HG03575 (cell line): Measurements from ENCODE around the gene KCNJ6.

Source experiments
- ATAC-seq: cut with Tn5 transposase; IDR thresholded peaks from one replicate; pipeline ENCODE4 v1.9.1; 2021; ENCODE audit not compliant: unreplicated experiment, insufficient number of reproducible peaks, low FRiP score; ENCODE audit errors: extremely low read depth

KCNJ6 gene

DNA sequence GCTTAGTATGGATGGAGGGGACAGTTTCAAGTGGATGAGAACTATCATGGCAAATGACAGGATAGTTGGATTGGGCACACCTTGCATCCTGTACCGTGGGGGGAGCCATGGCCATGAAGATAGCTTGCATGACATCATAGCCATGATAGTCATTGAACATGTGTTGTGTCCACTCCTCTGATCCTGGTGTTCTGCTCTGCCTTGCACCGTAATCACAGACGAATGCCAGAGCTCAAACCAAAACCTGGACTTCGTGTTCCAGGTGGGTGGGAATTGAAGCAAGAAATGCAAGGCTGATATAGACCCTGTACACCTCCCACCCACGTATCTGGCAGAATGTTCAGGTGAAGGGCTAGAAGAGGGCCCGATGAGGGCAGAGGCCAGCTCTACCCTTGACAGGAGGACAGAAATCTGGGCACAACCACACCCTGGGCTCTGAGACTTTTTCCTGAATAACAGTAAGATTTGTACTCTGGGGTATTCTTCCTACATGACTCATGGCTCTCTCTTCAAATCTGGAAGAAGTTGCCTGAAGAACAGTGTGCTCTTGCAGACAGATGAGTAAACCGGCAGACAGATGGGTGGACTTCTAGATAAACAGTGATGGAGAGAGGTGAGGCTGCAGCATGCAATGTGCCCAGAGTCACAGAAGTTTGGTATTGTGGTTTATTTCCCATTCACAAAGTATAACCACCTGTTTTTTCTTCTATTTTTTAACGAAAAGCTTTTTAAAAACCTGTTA is 45.0 kb downstream of the KCNJ6 start:
- ATAC-seq, result no peak

- ATAC-seq, result no peak
Observed at GRCh38 chr21:37870221-37870620, 46.0 kb downstream of the KCNJ6 start.

GRCh38 chr21:37869661-37870060 is 46.6 kb downstream of the KCNJ6 start:
- ATAC-seq, result no peak

DNA sequence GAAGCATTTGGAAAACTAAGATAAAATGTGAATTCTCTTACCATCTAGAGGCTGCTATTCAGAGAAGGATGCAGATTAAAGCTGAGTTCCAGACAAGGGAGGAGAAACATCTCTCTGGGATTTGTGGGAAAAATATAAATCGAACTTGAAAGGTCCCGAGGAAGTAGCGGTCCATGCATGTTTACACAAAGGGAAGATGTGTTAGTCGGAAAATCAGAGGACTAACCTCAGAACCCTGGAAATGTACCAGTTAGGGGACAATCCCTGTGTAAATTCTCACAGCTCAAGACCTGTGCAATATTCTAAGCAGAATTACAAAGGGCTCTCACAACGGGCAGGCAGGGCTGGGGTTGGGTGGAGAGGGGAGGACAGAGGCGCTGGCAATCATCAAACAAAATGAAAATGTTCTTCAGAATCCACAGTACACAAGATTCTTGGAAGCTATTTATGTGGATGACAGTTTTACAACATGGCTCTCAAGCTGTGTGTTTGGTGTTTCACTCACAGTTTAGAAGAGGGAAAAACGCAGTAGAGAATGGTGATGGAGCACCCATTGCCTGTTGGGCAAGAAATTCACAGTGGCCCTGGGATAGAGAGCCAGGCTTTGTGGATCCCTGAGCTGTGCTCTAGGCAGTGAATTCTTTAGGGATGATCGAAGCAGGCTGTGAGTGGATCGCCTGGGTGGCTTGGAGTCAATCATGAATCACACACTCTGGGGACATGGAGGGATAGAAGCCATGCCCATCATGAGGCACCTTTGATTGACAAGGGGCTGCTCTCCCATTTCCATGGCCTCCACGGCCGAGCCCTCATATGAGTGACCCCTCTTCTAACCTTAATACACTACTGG is 47.6 kb downstream of the KCNJ6 start:
- ATAC-seq, result no peak

- no peak for ATAC-seq
Observed at GRCh38 chr21:37866027-37866426, 50.2 kb downstream of the KCNJ6 start.

- no peak for ATAC-seq
Observed at GRCh38 chr21:37865156-37865555, 51.1 kb downstream of the KCNJ6 start.

- ATAC-seq, result no peak
Observed at GRCh38 chr21:37863842-37864241, 52.4 kb downstream of the KCNJ6 start.

DNA sequence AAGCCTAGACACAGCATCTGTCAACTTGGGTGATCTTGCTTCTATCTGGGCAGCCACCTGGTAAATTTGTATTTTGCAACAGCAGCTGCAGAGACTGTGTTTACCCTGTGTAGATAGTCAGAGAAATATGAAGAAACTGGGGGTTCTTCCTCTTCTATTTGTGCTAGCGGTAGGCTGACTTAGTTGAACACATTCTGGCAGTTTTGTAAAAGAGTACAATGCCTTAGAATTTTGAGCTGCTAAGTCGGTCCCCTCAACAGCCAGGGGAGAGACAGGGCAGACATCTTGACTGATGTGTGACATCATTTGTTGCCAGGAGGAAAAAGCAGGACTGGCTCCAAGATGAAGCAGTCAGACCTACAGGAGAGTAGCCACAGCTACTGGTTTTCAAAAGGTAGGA is 53.7 kb downstream of the KCNJ6 start:
- ATAC-seq, result no peak

DNA sequence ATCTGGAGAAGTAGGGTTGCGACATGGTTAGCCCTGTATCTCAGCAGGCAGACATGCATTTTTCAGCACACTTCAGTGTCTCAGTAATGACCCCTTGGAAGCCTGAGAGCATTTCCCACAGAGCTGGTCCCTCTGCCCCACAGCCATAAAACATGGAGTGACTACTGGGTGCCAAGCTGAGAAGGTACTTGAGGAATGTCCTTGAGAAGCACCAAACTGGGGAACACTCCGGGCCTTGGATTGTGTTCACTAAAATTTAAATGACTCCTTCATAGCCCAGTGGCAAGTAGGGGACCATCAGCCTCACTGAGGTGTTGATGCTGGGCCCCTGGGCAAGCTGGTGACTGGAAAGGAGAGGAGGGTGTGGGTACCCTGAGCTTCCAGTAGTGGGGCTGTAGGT is 54.7 kb downstream of the KCNJ6 start:
- no peak for ATAC-seq

DNA sequence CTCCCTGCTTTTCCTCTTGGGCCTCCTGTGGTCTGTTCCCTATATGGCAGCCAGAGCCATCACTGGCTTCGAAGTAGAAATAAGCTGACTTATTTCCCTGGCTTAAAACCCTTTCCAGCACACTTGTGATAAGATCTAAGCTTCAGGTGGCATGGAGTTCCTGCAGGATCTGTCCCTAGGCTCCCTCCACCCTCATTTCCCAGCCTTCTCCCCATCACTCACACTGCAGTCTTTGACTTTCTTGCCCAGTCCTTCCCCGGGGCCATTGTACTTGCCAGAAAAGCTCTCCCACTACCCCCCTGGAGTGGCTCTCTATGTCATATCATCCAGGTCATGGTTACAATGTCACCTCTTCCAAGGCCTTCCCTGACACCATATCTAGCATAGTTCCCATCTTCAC is 55.8 kb downstream of the KCNJ6 start:
- no peak for ATAC-seq

DNA sequence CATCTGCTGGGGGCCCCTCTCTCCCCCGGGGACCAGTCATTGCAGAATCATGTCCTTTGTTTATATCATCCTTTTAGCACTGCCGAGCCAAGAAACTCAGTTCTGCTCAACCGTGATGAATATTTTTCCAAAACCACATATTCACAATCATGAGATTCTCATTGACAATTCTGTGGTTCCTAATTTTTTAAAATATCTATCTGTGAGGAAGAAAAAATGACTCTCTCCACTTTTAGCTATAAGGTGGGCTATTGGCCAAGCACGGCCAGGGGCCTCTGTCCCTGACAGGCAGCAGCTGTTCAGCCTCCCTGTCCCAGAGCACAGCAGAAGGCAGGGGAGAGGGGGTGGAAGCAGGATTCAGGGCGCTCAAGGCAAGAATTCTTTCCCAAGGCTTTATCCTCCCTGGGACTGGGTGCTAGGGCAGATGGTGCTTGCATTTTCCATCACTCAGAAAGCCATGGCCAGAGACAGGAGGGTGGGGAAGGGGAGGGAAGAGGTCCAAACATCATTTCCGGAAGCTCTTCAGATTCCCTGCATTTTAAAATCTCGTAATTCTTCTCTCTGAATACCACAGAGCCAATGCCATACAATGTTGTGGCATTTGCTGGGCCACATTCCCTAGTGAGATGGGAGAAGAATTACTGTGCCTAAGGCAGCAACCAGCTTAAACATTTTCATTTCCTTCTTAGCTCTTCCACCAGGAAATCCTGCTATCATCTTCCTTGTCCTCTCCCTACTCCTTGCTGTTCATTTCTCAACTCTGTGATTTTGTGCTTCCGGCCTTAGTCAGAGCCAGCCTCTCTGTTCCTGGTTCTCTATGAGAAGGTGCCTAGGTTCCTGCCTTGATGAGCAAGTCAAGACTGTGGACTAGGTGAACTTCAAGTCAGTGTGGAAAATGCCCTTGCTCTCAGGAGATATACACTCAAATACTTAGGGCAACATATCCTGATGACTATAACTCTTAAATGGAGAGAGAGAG is 60.3 kb downstream of the KCNJ6 start:
- no peak for ATAC-seq

GRCh38 chr21:37855271-37855646 is 61.0 kb downstream of the KCNJ6 start:
- no peak for ATAC-seq

- no peak for ATAC-seq
Observed at GRCh38 chr21:37849506-37850102, 66.7 kb downstream of the KCNJ6 start.

GRCh38 chr21:37848721-37849490 is 67.4 kb downstream of the KCNJ6 start:
- ATAC-seq, result no peak

GRCh38 chr21:37845535-37845934 is 70.7 kb downstream of the KCNJ6 start:
- no peak for ATAC-seq

GRCh38 chr21:37843191-37843590 is 73.1 kb downstream of the KCNJ6 start:
- no peak for ATAC-seq

GRCh38 chr21:37842163-37842919 is 73.9 kb downstream of the KCNJ6 start:
- no peak for ATAC-seq

DNA sequence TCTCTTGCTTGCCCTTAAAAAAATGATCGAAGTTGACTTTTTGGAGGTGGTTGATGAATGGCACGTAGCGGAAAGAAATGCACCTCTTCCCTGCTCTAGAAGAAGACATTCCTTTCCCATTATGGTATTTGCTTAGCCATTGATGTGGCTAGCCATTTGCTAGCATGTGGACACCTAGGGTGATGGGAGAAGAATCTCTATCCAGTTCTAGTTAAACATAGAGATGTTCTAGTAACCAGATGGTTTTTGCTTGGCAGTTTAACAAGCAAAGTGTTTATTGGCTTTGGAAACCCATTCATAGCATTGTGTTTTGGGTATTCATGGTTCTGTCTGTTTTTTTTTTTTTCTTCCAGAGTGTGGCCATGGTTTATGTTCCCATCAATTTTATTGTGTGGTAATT is 78.9 kb downstream of the KCNJ6 start:
- ATAC-seq, result no peak
